K562 (cell line): Measurements from ENCODE around the gene SH2D5. TPM values are rescaled to one million over a fixed set of nuclear protein-coding genes. Genes with fewer than 3 reads are reported as not detected.
A peak's percentile ranks its signal among the peaks of the same experiment; 100 is the strongest.

Experiments used
- ARID1B ChIP-seq: fragments of 450-650 bp; IDR thresholded peaks from 2 replicates; pipeline ENCODE4 v1.6.1; 2016; ENCODE audit warnings: antibody characterized with exemption, mild to moderate bottlenecking, inconsistent platforms
- CTCF ChIP-seq, 3 experiments: IDR thresholded peaks in 2 of 3; conservative IDR thresholded peaks in 1 of 3; 2 replicates each; pipeline ENCODE4 v1.5.1; 2011 to 2012; ENCODE audit warnings: low read length in 3 of 3, mild to moderate bottlenecking in 3 of 3, control low read depth in 2 of 3, improper control_type of control experiment in 1 of 3, inconsistent platforms in 1 of 3, low read depth in 1 of 3, mixed read lengths in 1 of 3, moderate library complexity in 1 of 3; ENCODE audit not compliant: insufficient read depth in 2 of 3
- FOSL1 ChIP-seq: fragments of 200-800 bp; sonication (Bioruptor generic); conservative IDR thresholded peaks from 2 replicates; pipeline ENCODE4 v1.6.1; 2016; ENCODE audit warnings: missing genetic modification characterization, missing compliant biosample characterization
- ILF3 ChIP-seq: fragments of 450-650 bp; IDR thresholded peaks from 2 replicates; pipeline ENCODE4 v1.6.1; 2018; ENCODE audit warnings: antibody characterized with exemption, mild to moderate bottlenecking, moderate library complexity, borderline replicate concordance
- MAX ChIP-seq: sonication (generic); formaldehyde crosslinking; IDR thresholded peaks from 2 replicates; pipeline ENCODE4 v1.9.0; 2022; ENCODE audit warnings: mild to moderate bottlenecking, missing genetic modification reagents
- NCOA4 ChIP-seq: fragments of 450-650 bp; IDR thresholded peaks from 2 replicates; pipeline ENCODE4 v1.6.1; 2018; ENCODE audit warnings: mild to moderate bottlenecking; ENCODE audit not compliant: partially characterized antibody
- NR1H2 ChIP-seq: sonication (generic); formaldehyde crosslinking; IDR thresholded peaks from 2 replicates; pipeline ENCODE4 v1.4.0; 2020; ENCODE audit warnings: mild to moderate bottlenecking, missing genetic modification reagents
- NR2C2 ChIP-seq, 2 experiments: fragments of 200-800 bp in 1 of 2; sonication (Bioruptor generic) in 1 of 2; sonication (generic) in 1 of 2; formaldehyde crosslinking in 1 of 2; IDR thresholded peaks; 2 replicates each; pipeline versions ENCODE4 v1.6.1 to v1.8.0; 2016 to 2022; ENCODE audit warnings: mild to moderate bottlenecking in 1 of 2, missing compliant biosample characterization in 1 of 2, missing genetic modification characterization in 1 of 2, missing genetic modification reagents in 1 of 2
- POLR2AphosphoS2 ChIP-seq: IDR thresholded peaks from 2 replicates; pipeline ENCODE4 v1.6.1; 2012; ENCODE audit warnings: low read length, improper control_type of control experiment
- TEAD1 ChIP-seq, 2 experiments: fragments of 450-650 bp in 1 of 2; sonication (generic) in 1 of 2; formaldehyde crosslinking; IDR thresholded peaks; 2 replicates each; pipeline versions ENCODE4 v1.4.0 to v1.8.0; 2020 to 2022; ENCODE audit warnings: mild to moderate bottlenecking in 2 of 2, missing genetic modification reagents in 1 of 2
- TEAD2 ChIP-seq: fragments of 450-650 bp; IDR thresholded peaks from 2 replicates; pipeline ENCODE4 v1.6.1; 2016; ENCODE audit warnings: missing genetic modification characterization, control low read depth, missing compliant biosample characterization
- XRCC3 ChIP-seq: fragments of 450-650 bp; IDR thresholded peaks from 2 replicates; pipeline ENCODE4 v1.6.1; 2017; ENCODE audit warnings: mild to moderate bottlenecking, moderate library complexity
- ZBTB43 ChIP-seq: sonication (generic); formaldehyde crosslinking; IDR thresholded peaks from 2 replicates; pipeline ENCODE4 v1.8.0; 2023; ENCODE audit warnings: mild to moderate bottlenecking, missing genetic modification reagents
- ZC3H4 ChIP-seq: sonication (generic); formaldehyde crosslinking; IDR thresholded peaks from 2 replicates; pipeline ENCODE4 v1.9.0; 2021; ENCODE audit warnings: missing genetic modification reagents, borderline replicate concordance
- ZNF384 ChIP-seq: IDR thresholded peaks from 2 replicates; pipeline ENCODE4 v1.6.1; 2012; ENCODE audit warnings: low read depth, low read length, improper control_type of control experiment
- ZNF445 ChIP-seq: fragments of 250-450 bp; sonication (Bioruptor Pico); IDR thresholded peaks from 2 replicates; pipeline ENCODE4 v1.4.0; 2020; ENCODE audit warnings: low read depth, mild to moderate bottlenecking, moderate library complexity
- polyA plus RNA-seq, 8 experiments: library from polyadenylated mRNA; depleted of rRNA in 4 of 8; stranded (reverse) in 5 of 8; unstranded in 3 of 8; fragments of >200 nt; fragmentation: Nextera tagmentation in 2 of 8; fragmentation: Illumina TruSeq in 1 of 8; extraction: Ambion mirVana in 2 of 8; extraction: Trizol in 1 of 8; gene quantifications; 2 replicates each; pipeline versions ENCODE4 v1.2.1 to v1.2.3, GENCODE V29; 2011 to 2014; ENCODE audit warnings: inconsistent platforms in 1 of 8, missing spikeins in 1 of 8
- total RNA-seq, 7 experiments: library from RNA; depleted of rRNA in 6 of 7; stranded (reverse); fragments of >200 nt in 6 of 7; fragmentation: Illumina TruSeq in 2 of 7; extraction: Trizol in 2 of 7; gene quantifications; 2 replicates each; pipeline versions ENCODE4 v1.2.1 to v1.2.3, GENCODE V29; 2011 to 2021; ENCODE audit warnings: low replicate concordance in 1 of 7
- TF ChIP-seq, protein P1 (sequence below): sonication (generic); formaldehyde crosslinking; IDR thresholded peaks from 2 replicates; pipeline ENCODE4 v1.8.0; 2022; ENCODE audit warnings: mild to moderate bottlenecking, missing genetic modification reagents, borderline replicate concordance

SH2D5 gene
- total and polyA plus RNA-seq, 9 of the 15 experiments (the other 6 are each of a cell fraction or from before 2014, with no cell fraction given), result 0.06 to 0.11 TPM; not detected in 7

GRCh38 chr1:20732588-20733359 lies at the start of gene SH2D5 (continued):
- TF ChIP-seq ZBTB43 (CRISPR knock-in tag) (0 out of 2 replicates have a peak, but pooled peaks have one; percentile 25), NR1H2 (CRISPR knock-in tag) (0 out of 2 replicates have a peak, but pooled peaks have one; percentile 70), XRCC3 (no peak), ARID1B (peak; percentile 42; the same call in 1 of the 2 replicates), ZC3H4 (CRISPR knock-in tag) (no peak), POLR2AphosphoS2 (no peak), FOSL1 (tag) (peak; percentile 98), NCOA4 (no peak), ZNF384 (no peak), MAX (CRISPR knock-in tag) (peak; percentile 90), ZNF445 (no peak), ILF3 (no peak), TEAD1 (CRISPR knock-in tag; IDR thresholded peaks at IDR 0.05) (peak in 1 of 2 experiments; percentile 41; a peak in 2 of 4 replicates), CTCF (IDR thresholded peaks at IDR 0.05 in 2 of 3, conservative IDR thresholded peaks at IDR 0.05 in 1 of 3; ENCODE audit: insufficient read depth in 2 of 3, low read depth in 1 of 3, low read length in 3 of 3) (peak; percentile 52 to 69 (median 68)), NR2C2 (CRISPR knock-in tag; IDR thresholded peaks at IDR 0.05) (0 out of 2 replicates have a peak, but pooled peaks have one; percentile 55), NR2C2 (tag; IDR thresholded peaks at IDR 0.05) (no peak), TEAD2 (tag) (no peak)
- TF ChIP-seq, protein P1, sequence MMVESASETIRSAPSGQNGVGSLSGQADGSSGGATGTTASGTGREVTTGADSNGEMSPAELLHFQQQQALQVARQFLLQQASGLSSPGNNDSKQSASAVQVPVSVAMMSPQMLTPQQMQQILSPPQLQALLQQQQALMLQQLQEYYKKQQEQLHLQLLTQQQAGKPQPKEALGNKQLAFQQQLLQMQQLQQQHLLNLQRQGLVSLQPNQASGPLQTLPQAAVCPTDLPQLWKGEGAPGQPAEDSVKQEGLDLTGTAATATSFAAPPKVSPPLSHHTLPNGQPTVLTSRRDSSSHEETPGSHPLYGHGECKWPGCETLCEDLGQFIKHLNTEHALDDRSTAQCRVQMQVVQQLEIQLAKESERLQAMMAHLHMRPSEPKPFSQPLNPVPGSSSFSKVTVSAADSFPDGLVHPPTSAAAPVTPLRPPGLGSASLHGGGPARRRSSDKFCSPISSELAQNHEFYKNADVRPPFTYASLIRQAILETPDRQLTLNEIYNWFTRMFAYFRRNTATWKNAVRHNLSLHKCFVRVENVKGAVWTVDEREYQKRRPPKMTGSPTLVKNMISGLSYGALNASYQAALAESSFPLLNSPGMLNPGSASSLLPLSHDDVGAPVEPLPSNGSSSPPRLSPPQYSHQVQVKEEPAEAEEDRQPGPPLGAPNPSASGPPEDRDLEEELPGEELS (CRISPR knock-in tag), result peak; percentile 33; the same call in 1 of the 2 replicates
